HepG2 (cell line): Measurements from ENCODE around the gene ANXA6. TPM values are rescaled to one million over a fixed set of nuclear protein-coding genes. Genes with fewer than 3 reads are reported as not detected.

ENCODE experiments used
- HNRNPH1 ChIP-seq: fragments of 200-400 bp; formaldehyde crosslinking; optimal IDR thresholded peaks from 2 replicates; pipeline ENCODE3; 2017; ENCODE audit warnings: mild to moderate bottlenecking, low read depth, low read length
- JUN ChIP-seq: sonication (generic); formaldehyde crosslinking; IDR thresholded peaks from 2 replicates; pipeline ENCODE4 v1.4.0; 2020; ENCODE audit warnings: mild to moderate bottlenecking, missing genetic modification reagents
- NFE2L1 ChIP-seq: sonication (generic); formaldehyde crosslinking; IDR thresholded peaks from 2 replicates; pipeline ENCODE4 v1.4.0; 2020; ENCODE audit warnings: missing genetic modification reagents, mild to moderate bottlenecking, borderline replicate concordance
- NPAS2 ChIP-seq: sonication (generic); formaldehyde crosslinking; IDR thresholded peaks from 2 replicates; pipeline ENCODE4 v1.8.0; 2022; ENCODE audit warnings: mild to moderate bottlenecking, missing genetic modification reagents, borderline replicate concordance
- PAX8 ChIP-seq: sonication (generic); formaldehyde crosslinking; IDR thresholded peaks from 2 replicates; pipeline ENCODE4 v1.8.0; 2022; ENCODE audit warnings: mild to moderate bottlenecking, missing genetic modification reagents, borderline replicate concordance
- PHF8 ChIP-seq: sonication (generic); formaldehyde crosslinking; IDR thresholded peaks from 2 replicates; pipeline ENCODE4 v1.5.0; 2020; ENCODE audit warnings: missing genetic modification reagents
- SALL1 ChIP-seq: sonication (generic); formaldehyde crosslinking; IDR thresholded peaks from 2 replicates; pipeline ENCODE4 v1.8.0; 2022; ENCODE audit warnings: mild to moderate bottlenecking, missing genetic modification reagents
- SOX6 ChIP-seq, 2 experiments: fragments of 450-650 bp in 1 of 2; sonication (generic) in 1 of 2; formaldehyde crosslinking in 1 of 2; IDR thresholded peaks; 2 replicates each; pipeline versions ENCODE4 v1.4.0 to v1.6.1; 2017 to 2020; ENCODE audit warnings: antibody characterized with exemption in 1 of 2, mild to moderate bottlenecking in 1 of 2, missing genetic modification reagents in 1 of 2
- UBTF ChIP-seq: sonication (generic); formaldehyde crosslinking; IDR thresholded peaks from 2 replicates; pipeline ENCODE4 v1.4.0; 2020; ENCODE audit warnings: mild to moderate bottlenecking, missing genetic modification reagents
- ZBTB7A ChIP-seq: sonication (generic); formaldehyde crosslinking; IDR thresholded peaks from 2 replicates; pipeline ENCODE4 v1.8.0; 2022; ENCODE audit warnings: mild to moderate bottlenecking, missing genetic modification reagents
- ZNF569 ChIP-seq: sonication (generic); formaldehyde crosslinking; IDR thresholded peaks from 2 replicates; pipeline ENCODE4 v1.5.0; 2020; ENCODE audit warnings: mild to moderate bottlenecking, missing genetic modification reagents, moderate library complexity, borderline replicate concordance
- polyA plus RNA-seq, 8 experiments: library from polyadenylated mRNA; depleted of rRNA in 3 of 8; stranded (reverse) in 7 of 8; unstranded in 1 of 8; fragments of >200 nt; fragmentation: Illumina TruSeq in 4 of 8; extraction: Trizol in 4 of 8; gene quantifications; 2 replicates each; pipeline versions ENCODE4 v1.2.1 to v1.2.3, GENCODE V29; 2011 to 2016; ENCODE audit warnings: low read depth in 4 of 8, missing spikeins in 1 of 8, mixed read lengths in 1 of 8; ENCODE audit not compliant: insufficient read depth in 1 of 8
- total RNA-seq, 5 experiments: library from RNA; depleted of rRNA; stranded (reverse); fragments of >200 nt; fragmentation: Illumina TruSeq; extraction: Trizol; gene quantifications; 2 replicates each; pipeline ENCODE4 v1.2.3, GENCODE V29; 2016; ENCODE audit warnings: low read depth in 1 of 5
- TF ChIP-seq, protein P1 (sequence below): sonication (generic); formaldehyde crosslinking; IDR thresholded peaks from 2 replicates; pipeline ENCODE4 v1.4.0; 2020; ENCODE audit warnings: missing genetic modification reagents, borderline replicate concordance
- TF ChIP-seq, protein P2 (sequence below): sonication (generic); formaldehyde crosslinking; IDR thresholded peaks from 2 replicates; pipeline ENCODE4 v1.4.0; 2020; ENCODE audit warnings: missing genetic modification reagents; ENCODE audit errors: not compliant biosample characterization
- TF ChIP-seq, protein P3 (sequence below): sonication (generic); formaldehyde crosslinking; IDR thresholded peaks from 2 replicates; pipeline ENCODE4 v1.4.0; 2020; ENCODE audit warnings: mild to moderate bottlenecking, missing genetic modification reagents, borderline replicate concordance

ANXA6 gene
- total and polyA plus RNA-seq, 2 of the 13 experiments (the other 11 are each of a cell fraction or from before 2014, with no cell fraction given), result 103 to 125 TPM

- TF ChIP-seq NFE2L1 (no peak), PHF8 (peak; percentile 49; the same call in 1 of the 2 replicates), UBTF (CRISPR knock-in tag) (peak; percentile 85), JUN (CRISPR knock-in tag) (no peak), NPAS2 (no peak), ZBTB7A (no peak), HNRNPH1 (no peak), SOX6 (IDR thresholded peaks at IDR 0.05) (no peak), SOX6 (CRISPR knock-in tag; IDR thresholded peaks at IDR 0.05) (no peak; the same call in 1 of the 2 replicates), PAX8 (CRISPR knock-in tag) (no peak), ZNF569 (CRISPR knock-in tag) (peak; percentile 47; the same call in 1 of the 2 replicates), SALL1 (peak; percentile 56)
- TF ChIP-seq, protein P1, sequence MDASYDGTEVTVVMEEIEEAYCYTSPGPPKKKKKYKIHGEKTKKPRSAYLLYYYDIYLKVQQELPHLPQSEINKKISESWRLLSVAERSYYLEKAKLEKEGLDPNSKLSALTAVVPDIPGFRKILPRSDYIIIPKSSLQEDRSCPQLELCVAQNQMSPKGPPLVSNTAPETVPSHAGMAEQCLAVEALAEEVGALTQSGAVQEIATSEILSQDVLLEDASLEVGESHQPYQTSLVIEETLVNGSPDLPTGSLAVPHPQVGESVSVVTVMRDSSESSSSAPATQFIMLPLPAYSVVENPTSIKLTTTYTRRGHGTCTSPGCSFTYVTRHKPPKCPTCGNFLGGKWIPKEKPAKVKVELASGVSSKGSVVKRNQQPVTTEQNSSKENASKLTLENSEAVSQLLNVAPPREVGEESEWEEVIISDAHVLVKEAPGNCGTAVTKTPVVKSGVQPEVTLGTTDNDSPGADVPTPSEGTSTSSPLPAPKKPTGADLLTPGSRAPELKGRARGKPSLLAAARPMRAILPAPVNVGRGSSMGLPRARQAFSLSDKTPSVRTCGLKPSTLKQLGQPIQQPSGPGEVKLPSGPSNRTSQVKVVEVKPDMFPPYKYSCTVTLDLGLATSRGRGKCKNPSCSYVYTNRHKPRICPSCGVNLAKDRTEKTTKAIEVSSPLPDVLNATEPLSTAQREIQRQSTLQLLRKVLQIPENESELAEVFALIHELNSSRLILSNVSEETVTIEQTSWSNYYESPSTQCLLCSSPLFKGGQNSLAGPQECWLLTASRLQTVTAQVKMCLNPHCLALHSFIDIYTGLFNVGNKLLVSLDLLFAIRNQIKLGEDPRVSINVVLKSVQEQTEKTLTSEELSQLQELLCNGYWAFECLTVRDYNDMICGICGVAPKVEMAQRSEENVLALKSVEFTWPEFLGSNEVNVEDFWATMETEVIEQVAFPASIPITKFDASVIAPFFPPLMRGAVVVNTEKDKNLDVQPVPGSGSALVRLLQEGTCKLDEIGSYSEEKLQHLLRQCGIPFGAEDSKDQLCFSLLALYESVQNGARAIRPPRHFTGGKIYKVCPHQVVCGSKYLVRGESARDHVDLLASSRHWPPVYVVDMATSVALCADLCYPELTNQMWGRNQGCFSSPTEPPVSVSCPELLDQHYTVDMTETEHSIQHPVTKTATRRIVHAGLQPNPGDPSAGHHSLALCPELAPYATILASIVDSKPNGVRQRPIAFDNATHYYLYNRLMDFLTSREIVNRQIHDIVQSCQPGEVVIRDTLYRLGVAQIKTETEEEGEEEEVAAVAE (CRISPR knock-in tag), result no peak
- TF ChIP-seq, protein P2, sequence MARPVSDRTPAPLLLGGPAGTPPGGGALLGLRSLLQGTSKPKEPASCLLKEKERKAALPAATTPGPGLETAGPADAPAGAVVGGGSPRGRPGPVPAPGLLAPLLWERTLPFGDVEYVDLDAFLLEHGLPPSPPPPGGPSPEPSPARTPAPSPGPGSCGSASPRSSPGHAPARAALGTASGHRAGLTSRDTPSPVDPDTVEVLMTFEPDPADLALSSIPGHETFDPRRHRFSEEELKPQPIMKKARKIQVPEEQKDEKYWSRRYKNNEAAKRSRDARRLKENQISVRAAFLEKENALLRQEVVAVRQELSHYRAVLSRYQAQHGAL (CRISPR knock-in tag), result no peak
- TF ChIP-seq, protein P3, sequence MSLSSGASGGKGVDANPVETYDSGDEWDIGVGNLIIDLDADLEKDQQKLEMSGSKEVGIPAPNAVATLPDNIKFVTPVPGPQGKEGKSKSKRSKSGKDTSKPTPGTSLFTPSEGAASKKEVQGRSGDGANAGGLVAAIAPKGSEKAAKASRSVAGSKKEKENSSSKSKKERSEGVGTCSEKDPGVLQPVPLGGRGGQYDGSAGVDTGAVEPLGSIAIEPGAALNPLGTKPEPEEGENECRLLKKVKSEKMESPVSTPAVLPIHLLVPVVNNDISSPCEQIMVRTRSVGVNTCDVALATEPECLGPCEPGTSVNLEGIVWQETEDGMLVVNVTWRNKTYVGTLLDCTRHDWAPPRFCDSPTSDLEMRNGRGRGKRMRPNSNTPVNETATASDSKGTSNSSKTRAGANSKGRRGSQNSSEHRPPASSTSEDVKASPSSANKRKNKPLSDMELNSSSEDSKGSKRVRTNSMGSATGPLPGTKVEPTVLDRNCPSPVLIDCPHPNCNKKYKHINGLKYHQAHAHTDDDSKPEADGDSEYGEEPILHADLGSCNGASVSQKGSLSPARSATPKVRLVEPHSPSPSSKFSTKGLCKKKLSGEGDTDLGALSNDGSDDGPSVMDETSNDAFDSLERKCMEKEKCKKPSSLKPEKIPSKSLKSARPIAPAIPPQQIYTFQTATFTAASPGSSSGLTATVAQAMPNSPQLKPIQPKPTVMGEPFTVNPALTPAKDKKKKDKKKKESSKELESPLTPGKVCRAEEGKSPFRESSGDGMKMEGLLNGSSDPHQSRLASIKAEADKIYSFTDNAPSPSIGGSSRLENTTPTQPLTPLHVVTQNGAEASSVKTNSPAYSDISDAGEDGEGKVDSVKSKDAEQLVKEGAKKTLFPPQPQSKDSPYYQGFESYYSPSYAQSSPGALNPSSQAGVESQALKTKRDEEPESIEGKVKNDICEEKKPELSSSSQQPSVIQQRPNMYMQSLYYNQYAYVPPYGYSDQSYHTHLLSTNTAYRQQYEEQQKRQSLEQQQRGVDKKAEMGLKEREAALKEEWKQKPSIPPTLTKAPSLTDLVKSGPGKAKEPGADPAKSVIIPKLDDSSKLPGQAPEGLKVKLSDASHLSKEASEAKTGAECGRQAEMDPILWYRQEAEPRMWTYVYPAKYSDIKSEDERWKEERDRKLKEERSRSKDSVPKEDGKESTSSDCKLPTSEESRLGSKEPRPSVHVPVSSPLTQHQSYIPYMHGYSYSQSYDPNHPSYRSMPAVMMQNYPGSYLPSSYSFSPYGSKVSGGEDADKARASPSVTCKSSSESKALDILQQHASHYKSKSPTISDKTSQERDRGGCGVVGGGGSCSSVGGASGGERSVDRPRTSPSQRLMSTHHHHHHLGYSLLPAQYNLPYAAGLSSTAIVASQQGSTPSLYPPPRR (CRISPR knock-in tag), result peak; percentile 27; the same call in 1 of the 2 replicates
These were observed at the start of gene ANXA6 (continued) for GRCh38 chr5:151157426-151158286.
